GM18951 (cell line): ENCODE measurements around the gene MRTFA.
"Not testable (repeated sequence)": the region's sequence is repeated elsewhere in the genome, so short reads cannot be mapped to it uniquely, and the experiment has no call there.

Experiments used
- POLR2A ChIP-seq: IDR thresholded peaks from 4 replicates; pipeline ENCODE4 v1.6.1; 2011; ENCODE audit warnings: mild to moderate bottlenecking; ENCODE audit not compliant: insufficient read length, insufficient read depth; ENCODE audit errors: extremely low read depth
- in situ Hi-C: fragments of 300-500 bp; cut with MboI; formaldehyde crosslinking; loops from one replicate; pipeline ENCODE4 v1.12.0; 2022; ENCODE audit warnings: low sequenced_read_pairs, mixed read lengths, inconsistent platforms; ENCODE audit not compliant: unreplicated experiment

The MRTFA gene

GRCh38 chr22:40519948-40520331, 116.6 kb downstream of the MRTFA start:
- in situ Hi-C loops = no loop called here

DNA sequence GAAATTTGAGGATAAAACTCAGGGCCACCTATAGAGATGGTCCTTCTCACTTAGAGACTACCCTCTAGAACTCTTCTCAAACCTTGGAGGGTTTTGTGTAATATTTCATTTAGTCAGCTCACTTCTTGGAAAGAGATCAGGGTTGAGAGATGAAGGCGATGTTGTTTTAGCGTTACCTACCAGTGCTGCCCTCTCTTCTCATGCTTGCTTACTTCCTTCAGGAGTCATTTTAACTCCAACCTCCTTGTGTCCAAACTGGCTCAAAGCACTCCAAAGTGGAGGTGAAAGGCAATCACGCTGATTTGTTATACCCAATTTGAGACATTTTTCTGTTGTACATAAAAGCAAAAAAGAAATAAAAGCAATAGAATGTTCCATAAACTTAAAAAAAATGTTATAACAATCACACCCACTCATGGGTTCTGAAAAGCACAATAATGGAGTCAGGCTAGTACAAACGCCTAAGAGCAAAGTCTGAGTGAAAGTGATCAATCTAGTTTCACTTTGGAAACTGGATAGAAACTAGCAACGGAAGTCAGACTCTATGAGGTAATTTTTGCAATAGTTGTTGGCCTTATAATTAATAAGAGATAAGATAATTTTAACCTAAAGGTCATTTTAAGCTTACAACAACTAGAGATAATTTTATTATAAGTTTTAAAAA, 117.1 kb downstream of the MRTFA start:
- TF ChIP-seq POLR2A = no peak
- in situ Hi-C loops = no loop called here

More at GRCh38 chr22:40519948-40520331, 116.6 kb downstream of the MRTFA start:
- TF ChIP-seq POLR2A = no peak

DNA sequence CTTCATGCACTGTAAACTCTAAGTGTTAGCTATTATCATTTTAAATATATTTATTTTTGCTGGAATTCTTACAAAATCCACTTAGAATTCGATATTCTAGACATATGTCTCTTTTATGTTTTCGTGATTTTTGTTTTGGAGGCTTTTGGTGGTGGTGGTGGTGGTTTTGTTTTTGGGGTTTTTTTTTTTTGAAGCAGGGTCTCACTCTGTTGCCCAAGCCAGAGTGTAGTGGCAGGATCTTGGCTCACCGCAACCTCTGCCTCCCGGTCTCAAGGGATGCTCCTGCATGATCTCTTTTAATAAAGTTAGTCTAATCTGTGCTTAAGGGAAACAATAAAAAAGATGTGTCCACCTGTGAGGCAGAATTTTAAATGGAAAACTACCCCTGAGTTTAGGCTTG, 117.7 kb downstream of the MRTFA start:
- TF ChIP-seq POLR2A = no peak
- in situ Hi-C loops = no loop called here

DNA sequence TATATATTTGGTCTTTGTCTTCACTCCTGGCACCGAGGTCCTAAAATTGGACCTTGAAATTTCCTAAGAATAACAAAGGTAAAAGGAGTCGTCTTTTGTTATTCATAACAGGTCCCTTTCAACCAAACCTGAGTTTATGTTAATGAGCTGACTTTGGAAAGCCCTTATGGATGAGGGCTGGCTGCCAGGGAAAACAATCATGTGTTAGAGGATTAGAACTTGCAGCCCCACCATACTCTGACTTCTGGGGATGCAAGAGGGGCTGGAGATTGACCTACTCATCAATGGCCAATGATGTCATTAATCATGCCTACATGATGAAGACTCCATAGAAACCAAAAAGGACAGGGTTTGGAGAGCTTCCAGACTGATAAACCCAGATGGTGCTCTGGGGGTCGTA, 118.9 kb downstream of the MRTFA start:
- in situ Hi-C loops = no loop called here
- TF ChIP-seq POLR2A = no peak

- no peak for TF ChIP-seq POLR2A
- in situ Hi-C loops = no loop called here
These were observed 120.1 kb downstream of the MRTFA start for GRCh38 chr22:40516416-40516815.

DNA sequence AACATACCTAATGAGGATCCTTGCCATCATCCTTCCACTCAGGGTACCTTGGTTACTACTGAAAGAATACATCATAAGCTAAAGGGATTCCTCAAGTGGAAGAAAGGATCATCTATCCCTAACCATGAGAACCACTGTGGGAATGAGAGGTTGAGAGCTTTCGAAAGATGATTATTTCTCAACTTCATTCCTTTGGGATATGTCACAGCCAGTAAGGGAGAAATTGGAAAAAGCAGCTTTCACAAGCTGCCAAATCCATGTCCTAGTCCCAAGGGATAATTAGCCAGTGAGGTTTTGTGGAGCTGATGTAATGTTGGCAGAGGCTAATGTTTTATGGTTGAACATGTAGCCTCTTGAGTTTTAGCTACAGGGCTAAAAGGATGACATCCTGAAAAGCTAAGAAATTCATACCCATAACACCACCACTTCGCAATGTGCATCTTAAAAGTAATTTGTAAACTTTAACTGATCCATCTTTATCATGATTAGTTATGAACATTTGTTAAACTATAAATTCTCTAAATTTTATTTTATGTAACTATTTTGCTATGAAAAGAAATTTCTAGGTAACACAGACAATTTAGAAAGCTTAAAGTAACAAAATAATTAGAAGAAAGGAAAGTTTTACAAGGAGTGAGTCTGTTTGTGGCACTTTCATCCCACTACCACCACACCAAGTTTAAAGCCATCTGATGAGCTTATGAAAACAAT, 123.9 kb downstream of the MRTFA start:
- in situ Hi-C loops = no loop called here
- no peak for TF ChIP-seq POLR2A

DNA sequence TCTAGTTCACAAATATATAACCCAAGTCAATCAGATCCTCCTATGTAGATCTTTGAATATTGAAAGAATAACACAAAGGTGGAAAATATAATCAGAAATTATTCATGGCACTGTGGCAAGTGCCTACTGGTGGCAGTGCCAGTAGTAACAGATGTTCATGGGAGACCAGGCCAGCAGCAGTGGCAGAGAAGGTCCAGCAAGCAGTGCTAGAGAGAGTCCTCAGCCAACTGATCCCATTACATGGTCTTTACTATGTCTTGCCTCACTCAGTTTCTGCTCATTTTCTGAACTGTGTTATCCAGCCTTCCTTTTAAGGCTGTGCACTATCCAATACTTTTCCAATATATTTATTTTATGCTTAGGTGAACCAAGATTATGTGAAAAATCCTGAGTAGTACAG, 124.9 kb downstream of the MRTFA start:
- in situ Hi-C loops = no loop called here
- no peak for TF ChIP-seq POLR2A

DNA sequence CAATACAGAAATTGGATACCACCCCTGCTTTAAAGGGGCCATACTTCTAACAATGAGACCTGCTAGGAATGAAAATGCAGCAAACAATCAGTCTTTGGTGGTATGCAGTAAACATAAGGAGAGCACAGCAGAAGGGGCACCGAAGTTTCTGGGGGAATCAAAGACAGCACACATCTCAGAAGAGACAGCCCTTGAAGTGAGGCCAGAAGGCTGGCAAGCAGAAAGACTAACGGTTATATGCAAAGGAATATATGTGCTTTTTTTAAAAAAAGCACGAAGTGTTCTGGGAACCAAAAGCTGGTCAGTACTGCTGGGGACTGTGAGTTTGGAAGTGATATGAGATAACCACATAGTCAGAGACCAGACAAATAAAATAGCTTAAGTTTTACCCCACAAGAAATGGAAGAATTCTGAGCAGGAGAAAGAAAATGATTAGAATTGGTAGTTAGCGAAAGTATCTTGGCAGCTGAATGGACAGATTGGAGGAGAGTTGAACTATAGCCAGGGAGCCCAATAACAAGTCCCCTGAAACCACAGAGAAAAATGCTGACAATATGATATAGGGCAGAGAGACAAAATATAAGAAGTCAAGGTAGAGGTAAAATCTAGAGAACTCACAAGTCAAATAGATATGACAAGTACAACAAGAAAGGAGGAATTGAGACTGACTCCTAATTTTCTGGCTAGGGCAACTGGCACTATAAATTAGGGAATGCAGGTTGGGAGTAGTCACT, 125.7 kb downstream of the MRTFA start:
- no peak for TF ChIP-seq POLR2A
- in situ Hi-C loops = no loop called here

- TF ChIP-seq POLR2A = no peak
- in situ Hi-C loops = no loop called here
These were observed 127.0 kb downstream of the MRTFA start for GRCh38 chr22:40509401-40510134.

- in situ Hi-C loops = not testable (repeated sequence)
These were observed 128.5 kb downstream of the MRTFA start for GRCh38 chr22:40508046-40508445.

- in situ Hi-C loops = no loop called here
- no peak for TF ChIP-seq POLR2A
These were observed 129.0 kb downstream of the MRTFA start for GRCh38 chr22:40507491-40507890.

- no peak for TF ChIP-seq POLR2A
- in situ Hi-C loops = no loop called here
These were observed 129.8 kb downstream of the MRTFA start for GRCh38 chr22:40506762-40507161.
